Measurements from ENCODE around the gene LRRC45. TPM values are rescaled to one million over a fixed set of nuclear protein-coding genes. Genes with fewer than 3 reads are reported as not detected.

Gene LRRC45
- polyA plus RNA-seq, 1 donor (not counting 4 experiments of a cell fraction or from before 2014, with no cell fraction given) = 2.5 TPM

- dilution Hi-C loops (cut with MboI; ENCODE audit: extremely low pct_ligation_motif_present, low sequenced_read_pairs) = no loop called here
- Histone ChIP-seq H2AFZ (ENCODE audit: control insufficient read depth, low read length) (no peak overlapping the region), H3K9ac (ENCODE audit: control insufficient read depth, extremely low read depth, insufficient read depth, low read length) (no peak overlapping the region), H3K9me1 (ENCODE audit: control insufficient read depth, extremely low read depth, insufficient read depth, low read length) (no peaks in the 10 kb centered on the region), H3K4me2 (ENCODE audit: control insufficient read depth, extremely low read depth, insufficient read depth, low read depth, low read length) (no peak overlapping the region), H3K9me3 (ENCODE audit: control insufficient read depth, low read depth, low read length) (no peaks in the 10 kb centered on the region), H3K79me2 (ENCODE audit: control insufficient read depth, insufficient read depth, low read length) (no peaks in the 10 kb centered on the region), H3K4me1 (ENCODE audit: control insufficient read depth, extremely low read depth, insufficient read depth, low read length) (peaks cover 9% of the 10 kb centered on the region), H3K27ac (ENCODE audit: control insufficient read depth, insufficient read depth, low read length) (no peak overlapping the region), H3K36me3 (ENCODE audit: control insufficient read depth in 2 of 2, extremely low read depth in 1 of 2, insufficient read depth in 2 of 2, low read length in 2 of 2) (peaks cover under 1 to 4% of the 10 kb centered on the region in 2 experiments), H3K27me3 (ENCODE audit: control insufficient read depth, extremely low read depth, insufficient read depth, low read length) (no peaks in the 10 kb centered on the region), H3K4me3 (ENCODE audit: control insufficient read depth in 2 of 3, extremely low read depth in 1 of 3, insufficient read depth in 2 of 3, low read depth in 1 of 3, low read length in 3 of 3) (no peak overlapping the region), H4K20me1 (ENCODE audit: control insufficient read depth, extremely low read depth, insufficient read depth, low read length) (no peaks in the 10 kb centered on the region)
- no peak for FAIRE-seq
- TF ChIP-seq EZH2 (IDR thresholded peaks at IDR 0.05; ENCODE audit: low read length) = no peak
- TF ChIP-seq CTCF (optimal IDR thresholded peaks at IDR 0.05 in 1 of 3, IDR thresholded peaks at IDR 0.05 in 1 of 3, conservative IDR thresholded peaks at IDR 0.05 in 1 of 3; ENCODE audit: extremely low read depth in 1 of 3, insufficient read depth in 2 of 3, low read length in 3 of 3) = no peak
- DNase-seq (ENCODE audit: low read depth, low spot score) = no peak
Observed at GRCh38 chr17:82039695-82040299, 16.7 kb downstream of the LRRC45 start.

- no peaks in the 10 kb centered on the region for H3K9me1 ChIP-seq (ENCODE audit: control insufficient read depth, extremely low read depth, insufficient read depth, low read length)
- H3K4me3 ChIP-seq (ENCODE audit: control insufficient read depth in 2 of 3, extremely low read depth in 1 of 3, insufficient read depth in 2 of 3, low read depth in 1 of 3, low read length in 3 of 3) = no peak overlapping the region
- peaks cover 8% of the 10 kb centered on the region for H3K4me1 ChIP-seq (ENCODE audit: control insufficient read depth, extremely low read depth, insufficient read depth, low read length)
- dilution Hi-C loops (cut with MboI; ENCODE audit: extremely low pct_ligation_motif_present, low sequenced_read_pairs) = no loop called here
- H3K27ac ChIP-seq (ENCODE audit: control insufficient read depth, insufficient read depth, low read length) = no peak overlapping the region
- FAIRE-seq (no peak), DNase-seq (ENCODE audit: low read depth, low spot score) (no peak)
- H2AFZ ChIP-seq (ENCODE audit: control insufficient read depth, low read length) = no peak overlapping the region
- H4K20me1 ChIP-seq (ENCODE audit: control insufficient read depth, extremely low read depth, insufficient read depth, low read length) = no peaks in the 10 kb centered on the region
- no peaks in the 10 kb centered on the region for H3K79me2 ChIP-seq (ENCODE audit: control insufficient read depth, insufficient read depth, low read length)
- H3K36me3 ChIP-seq (ENCODE audit: control insufficient read depth in 2 of 2, extremely low read depth in 1 of 2, insufficient read depth in 2 of 2, low read length in 2 of 2) = no peaks in the 10 kb centered on the region
- H3K27me3 ChIP-seq (ENCODE audit: control insufficient read depth, extremely low read depth, insufficient read depth, low read length) = no peaks in the 10 kb centered on the region
- TF ChIP-seq CTCF (optimal IDR thresholded peaks at IDR 0.05 in 1 of 3, IDR thresholded peaks at IDR 0.05 in 1 of 3, conservative IDR thresholded peaks at IDR 0.05 in 1 of 3; ENCODE audit: extremely low read depth in 1 of 3, insufficient read depth in 2 of 3, low read length in 3 of 3) (no peak), EZH2 (IDR thresholded peaks at IDR 0.05; ENCODE audit: low read length) (no peak)
- no peaks in the 10 kb centered on the region for H3K9me3 ChIP-seq (ENCODE audit: control insufficient read depth, low read depth, low read length)
- H3K4me2 ChIP-seq (ENCODE audit: control insufficient read depth, extremely low read depth, insufficient read depth, low read depth, low read length) = no peak overlapping the region
- H3K9ac ChIP-seq (ENCODE audit: control insufficient read depth, extremely low read depth, insufficient read depth, low read length) = no peak overlapping the region
Observed at GRCh38 chr17:82041144-82041814, 18.2 kb downstream of the LRRC45 start.
